GM21526 (cell line): ENCODE results near the gene RASSF8.

Source experiments
- ATAC-seq: cut with Tn5 transposase; IDR thresholded peaks from one replicate; pipeline ENCODE4 v1.9.1; 2021; ENCODE audit warnings: moderate library complexity; ENCODE audit not compliant: unreplicated experiment, low FRiP score

RASSF8 gene

DNA sequence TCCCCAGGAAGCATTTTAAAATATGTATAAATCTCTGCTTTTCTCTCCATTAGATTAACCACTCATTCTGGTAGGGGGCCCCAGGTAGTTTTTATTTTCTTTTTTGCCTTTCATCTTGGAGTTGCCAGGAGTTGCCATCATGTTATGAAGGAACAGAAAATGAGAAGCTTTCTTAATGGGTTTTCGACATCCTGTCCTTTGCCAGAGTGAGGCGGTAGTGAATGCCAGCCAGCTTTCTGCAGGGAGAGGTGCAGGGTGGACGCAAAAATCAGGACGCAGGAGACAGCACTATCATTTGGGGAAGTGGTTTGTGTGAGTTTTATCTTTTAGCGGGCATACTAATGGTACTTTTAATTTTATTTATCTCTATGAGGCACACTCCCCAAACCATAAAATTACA lies 1.7 kb downstream of the RASSF8 start:
- no peak for ATAC-seq

DNA sequence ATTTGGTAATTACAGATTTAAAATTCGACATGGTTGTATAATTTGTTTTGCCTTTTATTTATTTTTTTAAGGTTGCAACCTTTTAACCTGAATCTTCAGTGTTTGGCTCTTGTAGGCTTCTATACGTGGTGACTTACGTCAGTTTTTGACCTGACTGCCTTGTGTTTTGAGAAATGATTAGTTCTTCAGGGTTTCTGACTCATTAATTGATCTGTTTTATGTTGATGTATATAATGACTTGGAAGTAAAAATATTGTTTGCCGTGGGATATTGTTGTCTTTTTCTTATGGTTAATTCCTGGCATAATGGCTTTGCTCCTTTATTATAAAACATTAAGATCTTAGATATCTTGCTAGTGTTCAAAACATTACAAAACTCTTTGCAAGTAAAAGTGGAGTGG lies 2.5 kb downstream of the RASSF8 start:
- no peak for ATAC-seq

DNA sequence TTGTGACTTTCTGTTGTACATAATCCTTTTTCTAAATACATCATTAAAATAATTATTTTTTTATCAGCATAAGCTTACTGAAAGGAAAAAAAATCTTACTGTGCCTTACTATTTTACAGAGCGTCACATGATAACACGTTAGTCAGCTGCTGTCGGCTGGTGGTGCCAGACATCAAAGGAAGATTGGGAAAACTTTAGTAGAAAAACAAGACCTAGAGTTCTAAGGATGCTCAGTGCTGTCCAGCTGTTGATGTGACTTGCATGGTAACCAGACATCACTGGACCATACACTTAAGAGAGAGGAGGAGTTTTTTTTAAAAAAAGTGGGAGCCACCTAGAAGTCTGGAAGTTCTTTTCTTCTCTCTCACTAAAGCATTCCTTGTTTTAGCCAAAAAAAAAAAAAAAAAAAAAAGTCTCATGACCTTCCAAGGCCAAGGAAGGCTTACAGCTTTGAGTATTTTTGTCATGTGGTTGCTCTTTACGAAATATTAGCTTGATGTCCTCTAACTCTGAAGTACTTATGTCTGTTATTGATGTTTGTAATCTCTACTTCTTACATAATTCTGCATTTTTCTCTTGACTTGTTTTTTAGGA lies 4.5 kb downstream of the RASSF8 start:
- ATAC-seq: no peak

DNA sequence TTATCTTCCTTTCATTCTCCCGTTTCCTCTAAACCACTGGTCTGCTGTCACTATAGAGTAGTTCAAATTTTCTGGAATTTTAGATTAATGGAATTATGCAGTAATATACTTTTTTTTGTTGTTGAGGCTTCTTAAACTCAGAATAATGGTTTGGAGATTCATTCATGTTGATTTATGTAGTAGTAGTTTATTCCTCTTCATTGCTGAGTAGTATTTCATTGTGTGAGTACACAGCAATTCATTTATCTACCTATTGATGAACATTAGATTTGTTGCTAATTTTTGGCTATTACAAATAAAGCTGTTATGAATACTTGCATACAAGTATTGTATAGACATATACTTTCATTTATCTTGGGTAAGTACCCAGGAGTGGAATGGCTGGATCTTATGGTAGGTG lies 7.2 kb downstream of the RASSF8 start:
- no peak for ATAC-seq

DNA sequence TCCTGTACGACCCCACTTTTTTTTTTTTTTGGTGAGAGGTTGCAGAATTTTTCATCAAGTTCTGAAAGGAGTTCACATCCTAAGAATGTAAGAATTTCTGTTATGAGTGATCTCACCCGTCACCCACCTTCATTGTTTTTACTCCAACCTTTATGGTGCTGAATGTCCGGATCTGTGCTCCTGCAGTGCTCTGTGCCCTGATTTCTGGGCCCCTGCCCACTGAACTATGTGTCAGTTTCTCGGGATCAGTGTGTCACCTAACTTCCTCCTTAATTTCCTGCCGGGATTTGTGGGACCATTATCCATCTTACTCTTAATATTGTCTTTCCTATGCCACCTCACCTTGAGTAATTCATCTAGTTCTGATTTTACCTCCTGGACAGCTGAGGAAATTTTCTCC lies 11.6 kb downstream of the RASSF8 start:
- ATAC-seq: no peak

DNA sequence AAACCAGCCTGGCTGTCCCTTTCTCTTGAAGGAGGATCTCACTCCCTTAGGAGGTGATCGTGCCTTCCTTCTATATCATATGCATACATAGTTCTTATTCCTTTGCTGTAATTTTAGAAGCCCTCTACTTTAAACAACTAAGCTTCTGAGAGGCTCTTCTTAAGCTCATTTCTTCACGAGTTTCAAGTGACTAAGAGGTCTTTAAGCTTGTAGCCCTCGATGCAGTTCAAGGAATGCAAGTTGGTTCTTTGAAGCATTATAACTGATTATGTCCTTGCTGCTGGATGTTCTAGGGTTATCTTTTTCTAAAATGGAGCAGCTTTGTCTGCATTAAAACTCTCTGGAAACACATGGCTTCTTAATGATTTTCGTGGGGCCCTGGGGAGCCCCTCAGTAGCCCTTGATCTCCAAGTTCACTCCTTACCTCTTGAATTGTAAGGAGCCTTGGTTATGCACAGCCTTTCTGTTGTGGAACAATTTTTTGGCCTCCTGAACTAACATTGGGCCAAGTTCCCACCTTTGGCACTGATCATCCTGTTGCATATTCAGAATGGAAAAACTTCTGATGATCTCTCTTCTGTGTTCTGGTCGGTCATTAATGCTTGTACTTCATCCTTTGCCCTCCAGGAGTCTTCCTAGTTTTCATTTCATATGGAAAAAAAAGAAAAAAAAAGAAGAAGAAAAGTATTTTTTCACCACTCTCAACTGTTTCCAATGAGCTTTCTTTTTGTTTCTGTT lies 12.6 kb downstream of the RASSF8 start:
- ATAC-seq: no peak

DNA sequence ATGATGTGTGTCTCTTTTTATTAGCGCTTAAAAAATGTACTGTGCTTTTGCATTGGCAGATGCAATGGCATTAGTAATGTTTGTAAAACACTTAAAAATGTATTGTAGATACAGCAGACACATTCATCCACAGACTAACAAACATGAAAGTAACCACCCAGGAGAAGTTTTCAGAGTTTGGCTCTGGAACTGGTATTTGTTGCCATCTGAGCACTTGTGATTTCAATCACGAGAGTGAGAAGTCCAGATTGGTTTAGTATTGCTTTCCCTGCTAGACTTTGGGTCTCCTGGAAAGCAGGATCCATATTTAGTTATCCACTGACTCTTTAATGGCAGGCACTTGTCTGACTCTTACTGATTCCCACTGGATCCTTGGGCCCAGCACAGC lies 13.2 kb downstream of the RASSF8 start:
- ATAC-seq: no peak

DNA sequence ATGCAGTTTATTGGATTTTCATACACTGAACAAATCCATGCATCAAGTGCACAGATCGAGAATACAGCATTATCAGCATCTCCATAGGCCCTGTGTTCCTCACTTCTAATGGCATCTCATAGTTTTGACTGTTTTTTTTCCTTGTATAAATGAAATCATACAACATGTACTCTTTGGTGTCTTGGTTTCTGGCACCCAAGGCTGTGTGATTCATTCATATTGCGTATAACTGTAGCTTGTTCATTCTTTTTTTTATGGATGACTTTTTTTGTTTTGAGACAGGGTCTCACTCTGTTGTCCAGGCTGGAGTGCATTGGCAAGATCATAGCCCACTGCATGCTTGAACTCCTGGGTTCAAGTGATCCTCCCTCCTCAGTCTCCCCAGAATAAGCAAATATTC lies 14.3 kb downstream of the RASSF8 start:
- no peak for ATAC-seq

DNA sequence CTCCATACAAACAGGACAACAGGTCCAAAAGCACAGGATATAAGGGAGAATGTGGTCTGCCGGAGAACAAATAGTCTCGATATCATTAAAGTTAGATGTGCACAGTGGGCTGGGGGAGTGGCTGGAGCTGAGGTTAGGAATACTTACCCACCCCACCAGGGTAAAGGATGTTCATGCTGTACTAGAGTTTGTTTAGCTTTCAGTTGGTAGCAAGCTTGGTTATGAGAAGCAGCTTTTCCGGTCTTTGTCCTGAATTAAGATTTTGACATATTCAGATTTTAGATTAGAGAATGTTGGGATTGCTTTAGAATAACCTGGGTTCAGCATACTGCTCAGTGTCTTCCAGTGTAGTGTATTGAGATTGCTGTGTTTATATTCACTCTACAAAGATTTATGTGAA lies 16.7 kb downstream of the RASSF8 start:
- ATAC-seq: no peak

DNA sequence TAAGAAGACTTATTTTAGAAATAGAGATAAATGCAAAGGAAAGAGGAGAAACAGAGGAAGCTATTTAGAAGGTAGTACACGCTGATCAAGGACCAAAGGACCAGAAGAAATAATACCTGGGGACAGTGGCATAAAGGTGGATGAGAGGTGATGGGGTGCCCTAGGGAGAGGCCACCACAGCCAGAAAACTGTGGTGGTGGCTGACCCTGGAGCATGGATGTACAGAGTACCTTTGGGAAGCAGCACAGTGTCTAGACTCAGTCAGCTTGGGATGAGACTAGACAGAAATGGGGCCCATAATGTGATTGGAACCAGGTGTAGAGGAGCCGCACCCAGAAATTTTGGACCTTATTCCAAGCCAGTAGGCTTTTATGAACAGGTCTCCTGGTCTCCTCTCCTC lies 17.2 kb downstream of the RASSF8 start:
- ATAC-seq: no peak

DNA sequence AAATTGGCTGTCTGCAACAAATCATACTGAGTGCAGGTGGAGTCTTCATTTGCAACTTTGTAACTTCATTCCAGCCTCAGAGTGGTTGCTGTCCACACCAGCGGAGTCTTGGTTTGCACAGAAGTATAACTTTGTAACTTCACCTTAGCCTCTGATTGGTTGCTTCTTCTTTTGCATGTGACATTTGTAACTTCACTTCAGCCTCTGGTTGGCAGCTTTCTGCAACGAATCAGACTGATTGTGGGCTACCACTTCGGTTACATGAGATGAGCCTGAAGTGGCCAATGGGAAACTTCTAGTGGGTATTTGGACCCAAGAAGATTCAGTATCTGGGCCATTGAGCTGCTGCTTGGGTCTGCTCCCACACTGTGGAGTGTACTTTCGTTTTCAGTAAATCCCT lies 17.8 kb downstream of the RASSF8 start:
- ATAC-seq: no peak

DNA sequence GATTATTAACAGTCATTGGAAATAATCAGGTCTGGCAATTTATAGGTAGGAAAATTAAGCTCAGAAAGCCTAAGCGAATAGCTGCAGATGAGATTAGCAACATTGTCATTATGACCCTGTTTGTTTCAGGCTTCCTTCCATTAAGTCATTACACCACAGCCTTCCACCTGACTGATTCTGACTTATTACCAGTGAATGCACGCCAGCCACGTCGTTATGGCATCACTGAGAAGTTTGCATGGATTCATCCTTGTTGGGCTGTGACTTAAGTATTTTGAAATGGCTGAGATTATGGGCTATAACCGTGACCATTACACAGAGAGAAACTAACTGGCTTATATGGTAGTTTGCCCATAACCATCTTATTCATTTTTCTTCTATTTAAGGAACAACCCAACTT lies 18.6 kb downstream of the RASSF8 start:
- ATAC-seq: no peak

DNA sequence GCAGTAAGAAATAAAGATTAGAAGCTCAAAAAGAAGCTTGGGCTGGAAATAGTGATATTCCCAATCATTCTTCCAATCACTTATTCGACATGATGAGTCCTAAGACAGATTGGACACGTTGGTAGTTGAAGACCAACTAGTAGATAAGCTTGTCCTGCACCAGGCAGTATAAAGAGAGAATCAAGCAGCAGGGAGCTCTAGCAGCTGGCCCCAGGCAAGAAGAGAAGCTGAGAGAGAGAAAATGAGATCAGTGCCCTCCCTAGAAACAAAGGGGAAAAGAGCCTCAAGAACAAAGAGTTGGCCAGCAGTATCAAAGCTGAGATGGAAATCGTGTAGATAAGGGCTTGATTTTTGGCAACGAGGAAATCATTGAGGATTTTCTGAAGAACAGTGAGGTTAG lies 20.6 kb downstream of the RASSF8 start:
- ATAC-seq: no peak

DNA sequence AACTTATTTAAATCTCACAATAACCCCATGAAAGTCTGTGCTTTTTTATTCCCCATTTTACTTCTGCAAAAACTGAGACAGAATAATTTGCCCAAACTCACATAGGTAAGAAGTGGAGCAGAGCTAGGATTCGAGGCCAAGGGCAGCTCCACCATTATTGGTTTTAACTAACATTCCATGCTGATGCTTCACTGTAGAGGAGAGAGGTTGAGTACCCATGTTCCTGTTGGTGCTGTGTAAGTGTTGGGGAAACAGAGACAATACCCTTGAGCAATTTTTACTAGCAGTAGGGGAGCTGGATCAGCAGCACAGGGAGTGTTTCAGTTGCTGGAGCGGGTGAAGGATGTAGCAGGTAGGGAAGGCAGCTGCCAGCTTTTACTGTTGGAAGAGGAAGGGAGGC lies 21.1 kb downstream of the RASSF8 start:
- no peak for ATAC-seq

DNA sequence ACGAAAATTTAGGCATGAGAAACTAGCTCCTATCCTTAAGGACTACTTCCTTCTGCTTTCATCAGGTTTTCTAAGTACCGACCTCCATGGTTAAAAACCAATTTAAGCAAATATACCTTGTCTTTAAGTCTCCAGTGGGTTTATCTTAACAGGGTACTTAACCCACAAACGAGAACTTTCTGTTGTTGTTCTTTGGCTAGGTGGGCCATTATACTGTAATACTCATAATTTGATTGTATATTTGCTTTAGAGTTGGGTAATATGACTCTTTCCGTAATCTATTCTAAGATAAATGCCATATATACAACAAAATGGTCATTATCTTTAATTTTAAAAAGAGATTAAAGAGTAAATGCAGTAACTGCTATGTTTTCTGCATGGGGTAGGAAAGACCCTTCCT lies 21.6 kb downstream of the RASSF8 start:
- ATAC-seq: no peak

DNA sequence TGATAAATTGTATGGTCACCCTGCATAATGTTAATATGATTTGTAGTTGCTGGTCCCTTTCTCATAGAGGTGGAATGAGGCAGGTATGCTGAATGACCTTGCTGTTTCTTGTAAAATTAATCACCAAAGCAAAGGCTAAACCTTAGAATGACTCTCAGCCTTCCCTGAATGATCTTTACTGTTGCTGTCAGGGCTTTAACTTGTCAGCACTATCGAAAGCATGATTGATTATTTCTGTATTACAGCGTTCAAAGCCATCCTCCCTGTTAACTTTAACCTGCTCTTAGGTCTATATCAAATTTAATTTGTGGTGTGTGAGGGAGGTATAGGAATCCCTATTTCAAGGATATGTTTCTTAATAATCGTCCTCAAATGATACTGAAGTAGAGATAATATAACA lies 23.1 kb downstream of the RASSF8 start:
- ATAC-seq: no peak

DNA sequence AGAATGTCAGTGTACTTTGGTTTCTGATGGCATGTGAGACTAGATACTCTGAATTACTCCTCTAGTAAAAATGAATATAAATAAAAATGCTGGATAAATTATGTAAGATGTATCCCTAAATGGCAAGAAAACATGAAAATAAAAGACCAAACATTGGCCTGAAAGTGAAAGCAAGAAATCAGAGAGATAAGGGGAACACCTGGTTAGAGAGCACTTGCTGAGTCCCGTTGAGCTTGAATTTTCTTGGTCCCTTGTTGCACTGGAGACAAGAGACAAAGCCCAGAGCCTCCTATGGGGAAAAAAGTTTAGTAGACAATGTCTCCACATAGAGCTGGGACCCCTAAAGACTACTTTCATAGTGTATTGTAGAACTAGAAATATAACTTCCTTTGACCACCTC lies 23.9 kb downstream of the RASSF8 start:
- no peak for ATAC-seq

DNA sequence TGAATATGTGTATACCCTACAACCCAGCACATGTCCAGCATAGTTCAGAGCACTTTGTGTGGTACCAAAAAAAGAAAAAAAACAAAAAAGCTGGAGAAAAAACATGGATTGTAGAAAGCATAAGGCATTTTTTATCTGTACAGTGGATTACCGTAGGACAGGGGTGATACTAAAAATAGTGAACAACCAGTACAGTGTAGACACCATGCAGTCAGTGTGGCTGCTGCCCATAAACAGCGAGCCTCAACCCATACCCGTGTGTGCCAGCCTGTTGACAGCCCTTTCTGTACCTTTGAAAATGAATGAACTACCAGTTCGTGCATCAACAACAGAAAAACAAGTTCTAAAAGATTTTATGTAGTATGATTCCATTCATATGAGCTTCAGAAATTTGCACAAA lies 25.1 kb downstream of the RASSF8 start:
- ATAC-seq: no peak

DNA sequence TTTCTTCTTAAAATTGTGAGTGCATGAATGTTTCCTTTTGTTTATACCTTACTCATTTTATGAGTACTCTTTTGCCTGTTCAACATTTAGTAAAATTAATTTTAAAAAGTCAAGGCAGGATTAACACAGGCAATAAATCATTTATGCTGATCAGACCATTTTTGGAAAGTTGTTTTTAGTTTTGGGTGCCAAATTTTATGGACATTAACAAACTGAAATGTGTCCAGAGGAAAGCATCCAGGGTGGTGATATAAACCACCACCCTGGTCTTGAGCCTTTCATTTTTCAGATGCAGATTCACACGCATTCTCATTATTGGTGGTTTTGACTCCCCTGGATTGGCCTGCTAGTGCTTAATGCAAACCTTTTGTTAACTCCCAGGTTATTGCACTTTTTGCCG lies 26.3 kb downstream of the RASSF8 start:
- ATAC-seq: no peak

DNA sequence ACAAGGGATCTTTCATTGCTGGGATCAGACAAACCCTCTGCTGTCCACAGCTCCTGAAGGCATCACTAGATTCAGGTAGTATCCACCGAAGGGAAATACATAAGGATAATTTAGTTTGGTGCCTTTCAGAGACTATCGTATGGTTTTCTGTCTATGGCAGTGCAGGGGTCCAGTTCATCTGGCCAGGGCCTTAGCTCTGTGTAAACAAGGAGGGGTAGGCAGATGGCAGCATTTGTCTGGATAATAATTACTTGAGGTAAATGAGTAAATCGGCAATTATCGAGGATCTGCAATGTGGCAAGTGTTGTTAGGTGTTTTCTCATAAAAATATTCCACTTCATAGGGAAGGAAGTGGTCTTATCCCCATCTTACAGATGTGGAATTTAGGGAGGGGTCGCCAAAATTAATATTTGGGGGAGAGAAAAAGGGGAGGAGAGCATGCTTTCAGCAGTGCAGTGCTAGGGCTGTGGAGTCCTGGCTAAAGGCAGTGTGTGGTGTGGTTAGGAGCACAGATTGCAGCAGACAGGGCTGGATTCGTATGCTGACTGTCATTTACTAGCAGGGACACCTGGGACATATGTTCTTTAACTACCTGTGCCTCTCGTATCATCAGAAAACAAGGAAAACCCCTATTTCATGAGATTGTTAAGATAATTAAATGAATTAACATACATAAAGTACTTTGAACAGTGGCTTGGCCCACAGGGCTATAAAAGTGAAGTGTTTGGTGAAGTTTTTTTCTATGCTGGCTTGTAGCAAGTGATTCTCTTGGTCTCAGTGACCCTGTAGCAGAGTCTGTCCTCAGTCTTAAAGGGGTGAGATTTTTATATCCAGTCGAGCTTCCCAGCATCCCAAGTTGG lies 27.1 kb downstream of the RASSF8 start:
- no peak for ATAC-seq

DNA sequence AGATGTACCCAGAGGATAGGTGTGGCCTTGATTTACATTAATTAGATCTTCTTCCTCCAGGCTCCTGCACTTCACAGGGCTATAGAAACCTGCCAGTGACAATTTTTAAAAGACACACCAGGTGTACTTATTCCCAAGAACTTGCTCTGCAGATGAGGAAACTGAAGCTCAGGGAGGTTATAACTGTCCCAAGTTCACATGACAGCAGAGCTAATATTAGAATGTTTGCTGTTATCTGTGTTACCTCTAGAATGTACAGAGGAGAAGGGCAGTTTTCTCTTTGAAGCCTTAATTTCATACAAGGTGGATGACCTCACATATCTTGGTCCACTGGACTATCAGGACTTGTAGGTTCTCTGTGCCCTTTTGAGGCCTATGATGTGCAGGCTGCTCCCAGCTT lies 27.7 kb downstream of the RASSF8 start:
- ATAC-seq: no peak

DNA sequence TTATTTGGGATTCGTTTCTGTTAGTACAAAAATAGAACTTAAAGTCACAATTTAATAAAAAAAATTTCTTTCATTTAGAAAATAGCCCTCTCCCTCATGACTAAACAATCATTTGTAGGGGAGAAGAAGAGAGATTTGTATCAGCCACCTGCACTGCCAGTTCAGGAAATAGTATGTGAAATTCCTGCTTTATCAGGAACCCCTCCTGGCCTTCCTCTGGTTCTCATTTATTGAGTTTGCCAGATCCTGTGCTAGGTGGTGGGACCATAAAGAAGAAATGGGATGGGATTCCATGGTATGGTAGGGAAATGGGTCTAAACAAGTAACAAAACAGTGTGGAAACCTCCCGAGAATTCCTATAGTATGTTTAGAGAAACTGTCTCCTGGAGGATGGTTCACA lies 30.0 kb downstream of the RASSF8 start:
- no peak for ATAC-seq
